HepG2 (cell line): ENCODE measurements around the gene DCAF4L1. TPM values are rescaled to one million over a fixed set of nuclear protein-coding genes. Genes with fewer than 3 reads are reported as not detected.

Experiments used
- AHDC1 ChIP-seq: sonication (generic); formaldehyde crosslinking; IDR thresholded peaks from 2 replicates; pipeline ENCODE4 v1.5.1; 2020; ENCODE audit warnings: mild to moderate bottlenecking, missing genetic modification reagents, borderline replicate concordance
- BCL6 ChIP-seq: IDR thresholded peaks from 2 replicates; pipeline ENCODE4 v1.6.1; 2016; ENCODE audit warnings: missing genetic modification reagents, missing compliant biosample characterization
- CCAR2 ChIP-seq: fragments of 200-400 bp; formaldehyde crosslinking; optimal IDR thresholded peaks from 2 replicates; pipeline ENCODE3; 2018; ENCODE audit warnings: low read depth, mild to moderate bottlenecking, low read length, moderate library complexity
- CEBPB ChIP-seq: IDR thresholded peaks from 2 replicates; pipeline ENCODE4 v1.6.1; 2011; ENCODE audit warnings: low read depth, low read length, improper control_type of control experiment, borderline replicate concordance
- GPBP1L1 ChIP-seq: sonication (generic); formaldehyde crosslinking; IDR thresholded peaks from 2 replicates; pipeline ENCODE4 v1.5.0; 2020; ENCODE audit warnings: mild to moderate bottlenecking, missing genetic modification reagents
- HNRNPUL1 ChIP-seq: fragments of 200-400 bp; formaldehyde crosslinking; IDR thresholded peaks from 2 replicates; pipeline ENCODE4 v1.6.1; 2017; ENCODE audit warnings: low read depth, mild to moderate bottlenecking, low read length, moderate library complexity
- NCOA5 ChIP-seq: sonication (generic); formaldehyde crosslinking; IDR thresholded peaks from 2 replicates; pipeline ENCODE4 v1.4.0; 2020; ENCODE audit warnings: missing genetic modification reagents
- NFYB ChIP-seq: sonication (generic); formaldehyde crosslinking; IDR thresholded peaks from 2 replicates; pipeline ENCODE4 v1.4.0; 2020; ENCODE audit warnings: missing genetic modification reagents
- POLR2G ChIP-seq: fragments of 200-400 bp; formaldehyde crosslinking; IDR thresholded peaks from 2 replicates; pipeline ENCODE4 v1.6.1; 2018; ENCODE audit warnings: mild to moderate bottlenecking, low read depth, low read length, moderate library complexity
- TCF12 ChIP-seq, 2 experiments: fragments of 450-650 bp in 1 of 2; sonication (generic) in 1 of 2; formaldehyde crosslinking in 1 of 2; IDR thresholded peaks; 2 replicates each; pipeline versions ENCODE4 v1.6.1 to v1.8.0; 2017 to 2022; ENCODE audit warnings: antibody characterized with exemption in 1 of 2, mild to moderate bottlenecking in 1 of 2, missing genetic modification reagents in 1 of 2, moderate library complexity in 1 of 2
- TGIF2 ChIP-seq: IDR thresholded peaks from 2 replicates; pipeline ENCODE4 v1.6.1; 2016; ENCODE audit warnings: control low read depth, missing compliant biosample characterization
- ZBTB14 ChIP-seq: sonication (generic); formaldehyde crosslinking; IDR thresholded peaks from 2 replicates; pipeline ENCODE4 v1.4.0; 2020; ENCODE audit warnings: missing genetic modification reagents
- ZNF44 ChIP-seq: sonication (generic); formaldehyde crosslinking; IDR thresholded peaks from 2 replicates; pipeline ENCODE4 v1.5.1; 2020; ENCODE audit warnings: mild to moderate bottlenecking, missing genetic modification reagents
- ZNF512 ChIP-seq: sonication (generic); formaldehyde crosslinking; IDR thresholded peaks from 2 replicates; pipeline ENCODE4 v1.4.0; 2020; ENCODE audit warnings: mild to moderate bottlenecking, missing genetic modification reagents
- ZNF563 ChIP-seq: sonication (generic); formaldehyde crosslinking; IDR thresholded peaks from 2 replicates; pipeline ENCODE4 v1.8.0; 2022; ENCODE audit warnings: mild to moderate bottlenecking, moderate library complexity, missing genetic modification reagents
- ZNF710 ChIP-seq: sonication (generic); formaldehyde crosslinking; IDR thresholded peaks from 2 replicates; pipeline ENCODE4 v1.5.0; 2020; ENCODE audit warnings: mild to moderate bottlenecking, missing genetic modification reagents, borderline replicate concordance
- ZNF761 ChIP-seq: sonication (generic); formaldehyde crosslinking; conservative IDR thresholded peaks from 2 replicates; pipeline ENCODE4 v1.4.0; 2020; ENCODE audit warnings: mild to moderate bottlenecking, missing genetic modification reagents
- polyA plus RNA-seq, 8 experiments: library from polyadenylated mRNA; depleted of rRNA in 3 of 8; stranded (reverse) in 7 of 8; unstranded in 1 of 8; fragments of >200 nt; fragmentation: Illumina TruSeq in 4 of 8; extraction: Trizol in 4 of 8; gene quantifications; 2 replicates each; pipeline versions ENCODE4 v1.2.1 to v1.2.3, GENCODE V29; 2011 to 2016; ENCODE audit warnings: low read depth in 4 of 8, missing spikeins in 1 of 8, mixed read lengths in 1 of 8; ENCODE audit not compliant: insufficient read depth in 1 of 8
- total RNA-seq, 5 experiments: library from RNA; depleted of rRNA; stranded (reverse); fragments of >200 nt; fragmentation: Illumina TruSeq; extraction: Trizol; gene quantifications; 2 replicates each; pipeline ENCODE4 v1.2.3, GENCODE V29; 2016; ENCODE audit warnings: low read depth in 1 of 5

DCAF4L1 gene
- total and polyA plus RNA-seq, 2 of the 13 experiments (the other 11 are each of a cell fraction or from before 2014, with no cell fraction given) = 0.05 to 0.09 TPM

- no peak for TF ChIP-seq ZNF710
- TF ChIP-seq ZBTB14 = no peak
- no peak for TF ChIP-seq ZNF761 (CRISPR knock-in tag)
- TF ChIP-seq POLR2G = peak; percentile 93
- peak; percentile 82 for TF ChIP-seq ZNF563 (CRISPR knock-in tag)
- TF ChIP-seq TGIF2 (CRISPR knock-in tag) = peak; percentile 90
- TF ChIP-seq TCF12 (IDR thresholded peaks at IDR 0.05) = no peak
- TF ChIP-seq TCF12 (CRISPR knock-in tag; IDR thresholded peaks at IDR 0.05) = no peak
- peak; percentile 80 for TF ChIP-seq NFYB
- no peak for TF ChIP-seq GPBP1L1 (CRISPR knock-in tag)
- 0 out of 2 replicates have a peak, but pooled peaks have one; percentile 27 for TF ChIP-seq BCL6 (CRISPR knock-in tag)
- TF ChIP-seq CEBPB = peak; percentile 68
- no peak for TF ChIP-seq NCOA5 (CRISPR knock-in tag)
- peak; percentile 24; the same call in 1 of the 2 replicates for TF ChIP-seq ZNF44 (CRISPR knock-in tag)
- no peak for TF ChIP-seq HNRNPUL1
- TF ChIP-seq ZNF512 (CRISPR knock-in tag) = no peak
- TF ChIP-seq AHDC1 (CRISPR knock-in tag) = 0 out of 2 replicates have a peak, but pooled peaks have one; percentile 19
- TF ChIP-seq CCAR2 = no peak
Observed at GRCh38 chr4:41990365-41991111, 9.0 kb downstream of the DCAF4L1 start, which contains the start of gene SLC30A9 (continued).
